A549 (cell line): Measurements from ENCODE around the gene CKMT2.

Experiments
- CTCF ChIP-seq: fragments of >200 bp; sonication (Bioruptor Twin); formaldehyde crosslinking; IDR thresholded peaks from 3 replicates; pipeline ENCODE4 v1.5.1; 2016
- JUN ChIP-seq, 2 experiments: fragments of >200 bp; sonication (Bioruptor Twin); formaldehyde crosslinking; IDR thresholded peaks; 2 replicates in 1 of 2; 3 replicates in 1 of 2; pipeline ENCODE4 v1.6.1; 2016 to 2017
- MAFK ChIP-seq: fragments of 450-650 bp; IDR thresholded peaks from 2 replicates; pipeline ENCODE4 v1.6.1; 2014; ENCODE audit not compliant: partially characterized antibody
- POLR2A ChIP-seq: IDR thresholded peaks from 2 replicates; pipeline ENCODE4 v1.6.1; 2012; ENCODE audit warnings: mild to moderate bottlenecking, low read length
- RCOR1 ChIP-seq: fragments of 150-350 bp; IDR thresholded peaks from 2 replicates; pipeline ENCODE4 v1.6.1; 2014; ENCODE audit warnings: antibody characterized with exemption, low read length, low read depth
- ZFP36 ChIP-seq: fragments of 450-650 bp; IDR thresholded peaks from 2 replicates; pipeline ENCODE4 v1.6.1; 2014; ENCODE audit warnings: borderline replicate concordance; ENCODE audit not compliant: partially characterized antibody

- TF ChIP-seq CTCF (no peak), POLR2A (no peak), JUN (IDR thresholded peaks at IDR 0.05) (no peak), MAFK (no peak), ZFP36 (no peak), RCOR1 (no peak)
These were observed 16.9 kb downstream of the CKMT2 start for GRCh38 chr5:81250004-81250403.
